ENCODE data around the gene AGPAT2.

DNA sequence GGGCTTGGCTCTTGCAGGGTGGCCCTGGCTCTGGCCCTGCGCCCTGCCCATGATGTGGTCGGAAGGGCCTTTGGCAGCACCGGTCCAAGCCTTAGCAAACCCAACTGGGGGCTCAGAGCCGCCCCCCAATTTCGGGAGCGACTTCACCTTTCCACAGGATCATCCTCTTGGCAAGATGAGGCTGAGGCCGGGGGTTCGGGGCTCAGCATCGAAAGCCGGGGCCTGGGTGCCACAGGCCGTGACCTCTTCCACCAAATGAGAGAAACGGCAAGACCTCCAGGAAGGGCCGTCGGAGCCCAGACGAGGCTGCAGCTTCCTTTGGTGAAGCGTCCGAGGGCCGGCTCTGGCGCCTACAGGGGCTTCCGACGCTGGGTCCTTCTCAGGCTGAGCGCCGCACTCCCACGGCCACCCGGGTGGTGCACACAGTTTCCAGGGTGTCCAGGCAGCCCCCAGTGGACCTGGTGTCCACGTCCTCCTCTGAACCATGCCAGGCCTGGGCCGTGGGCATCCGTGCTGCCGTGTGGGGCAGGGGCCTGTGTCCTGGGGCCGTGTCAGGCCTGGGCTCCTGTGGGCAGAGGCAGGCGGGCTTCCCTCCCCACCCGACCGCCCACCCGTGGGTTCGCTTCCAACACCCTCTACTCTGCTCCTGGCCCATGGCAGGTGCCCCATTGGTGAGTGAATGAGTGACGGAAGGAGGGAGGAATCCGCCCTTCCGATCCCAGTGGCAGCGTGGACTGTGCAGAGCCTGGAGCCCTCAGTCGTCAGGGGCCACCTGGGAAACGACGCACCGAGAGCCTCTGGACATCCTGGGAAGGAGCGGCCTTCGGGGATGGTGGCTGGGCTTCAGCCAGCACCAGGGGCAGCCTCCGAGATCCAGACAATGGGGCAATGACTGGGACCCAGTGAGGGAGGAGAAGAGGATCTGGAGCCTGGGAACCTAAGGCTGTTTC lies 5.2 kb upstream of the AGPAT2 start:
- TF ChIP-seq, protein P1, sequence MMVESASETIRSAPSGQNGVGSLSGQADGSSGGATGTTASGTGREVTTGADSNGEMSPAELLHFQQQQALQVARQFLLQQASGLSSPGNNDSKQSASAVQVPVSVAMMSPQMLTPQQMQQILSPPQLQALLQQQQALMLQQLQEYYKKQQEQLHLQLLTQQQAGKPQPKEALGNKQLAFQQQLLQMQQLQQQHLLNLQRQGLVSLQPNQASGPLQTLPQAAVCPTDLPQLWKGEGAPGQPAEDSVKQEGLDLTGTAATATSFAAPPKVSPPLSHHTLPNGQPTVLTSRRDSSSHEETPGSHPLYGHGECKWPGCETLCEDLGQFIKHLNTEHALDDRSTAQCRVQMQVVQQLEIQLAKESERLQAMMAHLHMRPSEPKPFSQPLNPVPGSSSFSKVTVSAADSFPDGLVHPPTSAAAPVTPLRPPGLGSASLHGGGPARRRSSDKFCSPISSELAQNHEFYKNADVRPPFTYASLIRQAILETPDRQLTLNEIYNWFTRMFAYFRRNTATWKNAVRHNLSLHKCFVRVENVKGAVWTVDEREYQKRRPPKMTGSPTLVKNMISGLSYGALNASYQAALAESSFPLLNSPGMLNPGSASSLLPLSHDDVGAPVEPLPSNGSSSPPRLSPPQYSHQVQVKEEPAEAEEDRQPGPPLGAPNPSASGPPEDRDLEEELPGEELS (CRISPR knock-in tag; IDR thresholded peaks at IDR 0.05): no peak
- TF ChIP-seq, protein P2, sequence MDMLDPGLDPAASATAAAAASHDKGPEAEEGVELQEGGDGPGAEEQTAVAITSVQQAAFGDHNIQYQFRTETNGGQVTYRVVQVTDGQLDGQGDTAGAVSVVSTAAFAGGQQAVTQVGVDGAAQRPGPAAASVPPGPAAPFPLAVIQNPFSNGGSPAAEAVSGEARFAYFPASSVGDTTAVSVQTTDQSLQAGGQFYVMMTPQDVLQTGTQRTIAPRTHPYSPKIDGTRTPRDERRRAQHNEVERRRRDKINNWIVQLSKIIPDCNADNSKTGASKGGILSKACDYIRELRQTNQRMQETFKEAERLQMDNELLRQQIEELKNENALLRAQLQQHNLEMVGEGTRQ (CRISPR knock-in tag; IDR thresholded peaks at IDR 0.05): no peak
- no peak for TF ChIP-seq JUN (CRISPR knock-in tag; IDR thresholded peaks at IDR 0.05)
- TF ChIP-seq CREB1 (CRISPR knock-in tag; IDR thresholded peaks at IDR 0.05): no peak
- TF ChIP-seq ZSCAN18 (CRISPR knock-in tag; IDR thresholded peaks at IDR 0.05): no peak
- TF ChIP-seq, protein P3, sequence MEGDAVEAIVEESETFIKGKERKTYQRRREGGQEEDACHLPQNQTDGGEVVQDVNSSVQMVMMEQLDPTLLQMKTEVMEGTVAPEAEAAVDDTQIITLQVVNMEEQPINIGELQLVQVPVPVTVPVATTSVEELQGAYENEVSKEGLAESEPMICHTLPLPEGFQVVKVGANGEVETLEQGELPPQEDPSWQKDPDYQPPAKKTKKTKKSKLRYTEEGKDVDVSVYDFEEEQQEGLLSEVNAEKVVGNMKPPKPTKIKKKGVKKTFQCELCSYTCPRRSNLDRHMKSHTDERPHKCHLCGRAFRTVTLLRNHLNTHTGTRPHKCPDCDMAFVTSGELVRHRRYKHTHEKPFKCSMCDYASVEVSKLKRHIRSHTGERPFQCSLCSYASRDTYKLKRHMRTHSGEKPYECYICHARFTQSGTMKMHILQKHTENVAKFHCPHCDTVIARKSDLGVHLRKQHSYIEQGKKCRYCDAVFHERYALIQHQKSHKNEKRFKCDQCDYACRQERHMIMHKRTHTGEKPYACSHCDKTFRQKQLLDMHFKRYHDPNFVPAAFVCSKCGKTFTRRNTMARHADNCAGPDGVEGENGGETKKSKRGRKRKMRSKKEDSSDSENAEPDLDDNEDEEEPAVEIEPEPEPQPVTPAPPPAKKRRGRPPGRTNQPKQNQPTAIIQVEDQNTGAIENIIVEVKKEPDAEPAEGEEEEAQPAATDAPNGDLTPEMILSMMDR (IDR thresholded peaks at IDR 0.05): no peak

All from WTC11 (cell line).